Activated T-cell treated with anti-CD3 and anti-CD28 coated beads for 1 hour (primary cell): ENCODE results near the gene BCAS1.
"Not testable (repeated sequence)": the region's sequence is repeated elsewhere in the genome, so short reads cannot be mapped to it uniquely, and the experiment has no call there.

Source experiments
- DNase-seq: peaks from one replicate; pipeline ENCODE4 v3.0.0-alpha.2; 2020; ENCODE audit warnings: low read depth

Gene BCAS1

DNA sequence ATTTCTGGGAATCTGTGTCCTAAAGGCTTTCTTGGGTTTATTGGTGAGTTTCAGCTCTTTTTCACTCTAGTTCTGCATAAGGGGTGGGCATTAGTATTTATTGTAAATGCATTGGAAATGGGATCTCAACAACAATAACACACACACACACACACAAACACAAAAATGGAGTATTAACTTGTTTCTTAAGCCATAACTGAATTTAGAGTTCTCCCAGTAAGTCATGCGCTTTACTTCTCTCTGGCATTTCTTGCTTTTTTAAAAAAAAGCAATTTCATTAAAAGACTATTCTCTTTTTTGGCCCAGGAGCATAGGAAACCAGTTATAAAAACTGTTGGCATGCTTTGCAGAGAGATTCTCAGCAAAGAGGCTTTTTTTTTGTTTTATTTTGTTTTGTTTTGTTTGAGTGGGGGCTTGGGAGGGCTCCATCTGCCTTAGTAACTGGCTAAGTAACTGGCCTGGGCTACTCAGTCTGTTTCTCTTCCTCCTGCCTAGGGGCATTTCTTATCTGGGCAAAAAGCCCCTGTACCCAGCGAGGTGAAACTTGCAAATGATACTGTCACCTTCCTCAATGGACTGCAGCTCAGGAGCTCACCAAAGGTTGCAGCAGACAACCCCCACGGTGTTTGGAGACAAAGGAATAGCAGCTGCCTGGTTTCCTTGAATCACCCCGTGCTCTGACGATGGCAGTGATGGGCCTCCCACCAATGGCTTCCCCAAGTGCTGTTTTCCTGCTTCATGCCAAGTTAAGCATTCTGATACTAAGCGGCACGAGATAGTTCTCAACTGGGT is 128.5 kb downstream of the BCAS1 start:
- DNase-seq = no peak

DNA sequence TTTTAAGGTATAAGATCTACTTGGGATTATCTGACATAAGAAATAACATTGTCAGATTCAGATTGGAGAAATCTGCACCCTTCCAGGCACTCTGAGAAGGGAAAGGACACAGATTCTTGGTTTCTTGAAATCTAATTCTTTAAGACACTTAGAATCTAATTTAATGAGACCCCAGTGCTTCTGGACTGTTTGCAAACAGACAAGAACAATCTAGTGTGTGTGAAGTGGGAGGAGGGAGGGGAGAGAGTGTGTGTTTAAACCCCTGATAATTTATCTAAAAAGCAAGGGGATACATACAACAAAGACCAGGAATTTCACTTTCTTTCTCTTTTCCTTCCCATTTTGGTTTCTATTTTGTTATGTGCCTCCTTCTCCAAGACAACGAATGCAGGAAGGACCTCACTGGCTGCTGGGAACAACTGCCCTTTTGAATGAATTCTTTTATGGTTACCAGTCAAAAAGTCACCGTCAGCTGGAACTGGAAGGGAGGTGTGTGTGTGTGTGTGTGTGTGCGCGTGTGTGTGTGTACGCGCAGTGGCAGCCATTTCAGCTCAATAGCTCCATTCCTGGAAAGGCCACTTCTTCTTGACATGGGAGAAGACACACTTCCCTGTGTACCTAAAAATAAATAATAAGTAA is 129.4 kb downstream of the BCAS1 start:
- DNase-seq = no peak

DNA sequence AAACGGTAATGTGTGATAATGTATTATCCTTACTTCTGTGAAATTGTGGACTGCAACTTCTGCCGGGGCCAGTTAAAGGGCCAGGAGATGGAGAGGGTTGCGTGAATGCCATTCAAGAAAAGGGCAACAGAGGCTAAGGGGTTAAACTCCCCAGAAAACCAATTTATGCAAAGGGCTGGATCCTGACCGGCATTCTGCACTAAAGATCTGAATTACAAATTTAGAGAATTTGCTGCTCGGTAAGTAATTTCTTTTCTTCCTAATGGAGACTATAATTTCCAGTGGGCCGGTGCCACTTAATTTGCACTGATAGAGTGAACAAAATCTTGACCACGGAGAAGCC is 130.1 kb downstream of the BCAS1 start:
- no peak for DNase-seq

DNA sequence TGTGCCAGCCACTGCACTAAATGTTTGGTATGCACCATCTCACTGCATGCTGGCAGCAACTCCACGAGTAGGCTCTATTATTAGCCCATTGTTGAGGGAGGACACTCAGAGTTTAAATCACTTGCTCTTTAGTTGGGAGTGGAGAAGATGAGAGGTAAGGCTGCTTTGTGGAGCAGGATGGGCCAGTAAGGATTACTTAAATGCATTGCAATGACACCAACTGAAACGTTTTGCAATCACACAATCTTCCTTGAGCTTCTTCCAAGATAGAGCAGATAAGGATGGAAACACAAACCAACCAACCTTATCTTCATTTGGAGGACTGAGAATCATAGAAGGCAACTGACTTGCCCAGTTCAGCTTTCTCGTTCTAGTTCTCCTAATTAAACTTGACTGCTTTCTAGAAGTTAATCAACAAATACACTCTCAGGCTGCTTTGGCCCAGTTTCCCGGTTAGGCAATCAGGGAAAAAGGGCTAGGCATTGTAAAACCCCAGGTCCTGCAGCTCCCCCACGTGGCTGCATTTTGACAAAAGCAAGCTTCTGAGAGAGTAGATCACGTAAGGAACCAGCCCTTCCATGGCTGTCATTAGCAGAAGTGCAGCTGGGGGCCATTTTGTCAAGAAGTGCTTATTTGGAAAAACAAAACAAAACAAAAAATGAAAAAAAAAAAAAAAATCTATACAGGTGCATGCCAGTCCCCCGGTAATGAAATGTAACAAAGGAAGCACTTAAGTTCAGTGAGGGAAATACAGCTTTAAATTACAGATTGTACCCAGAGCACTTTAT is 130.6 kb downstream of the BCAS1 start:
- peak; percentile 54 for DNase-seq

DNA sequence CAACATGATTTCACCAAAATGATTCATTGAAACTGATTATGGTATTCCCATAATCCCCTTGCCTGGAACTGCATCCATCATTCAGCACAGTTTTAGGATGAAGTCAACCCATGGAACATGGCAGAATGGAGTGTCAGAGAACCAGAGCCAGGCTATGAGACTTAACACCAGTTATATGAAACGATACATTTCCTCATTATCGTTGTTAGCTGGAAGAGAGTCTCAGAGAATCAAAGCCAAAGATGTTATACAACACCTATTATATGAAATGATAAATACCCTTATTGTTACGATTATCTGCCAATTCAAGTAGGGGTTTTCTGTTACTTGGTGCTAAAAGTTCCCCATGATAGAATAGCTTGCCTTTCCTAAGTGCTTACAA is 131.2 kb downstream of the BCAS1 start:
- no peak for DNase-seq

DNA sequence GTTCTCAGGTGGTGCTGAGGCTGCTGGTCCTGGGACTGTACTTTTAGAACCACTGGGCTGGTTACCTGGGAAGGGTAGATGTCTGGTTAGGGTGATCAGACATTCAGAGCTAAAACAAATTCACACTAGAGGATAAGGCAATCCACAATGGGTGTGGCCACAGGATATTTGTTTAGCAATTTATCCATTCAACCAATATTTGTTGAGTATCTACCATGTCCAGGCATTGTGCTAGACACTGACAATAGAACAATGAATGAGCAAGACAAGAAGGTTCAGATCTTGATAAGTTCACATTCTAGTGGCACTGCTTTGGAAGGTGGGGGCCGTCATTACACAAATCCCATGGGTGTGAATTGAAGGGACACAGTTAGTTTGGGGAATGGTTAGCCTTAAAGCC is 131.7 kb downstream of the BCAS1 start:
- DNase-seq = no peak

DNA sequence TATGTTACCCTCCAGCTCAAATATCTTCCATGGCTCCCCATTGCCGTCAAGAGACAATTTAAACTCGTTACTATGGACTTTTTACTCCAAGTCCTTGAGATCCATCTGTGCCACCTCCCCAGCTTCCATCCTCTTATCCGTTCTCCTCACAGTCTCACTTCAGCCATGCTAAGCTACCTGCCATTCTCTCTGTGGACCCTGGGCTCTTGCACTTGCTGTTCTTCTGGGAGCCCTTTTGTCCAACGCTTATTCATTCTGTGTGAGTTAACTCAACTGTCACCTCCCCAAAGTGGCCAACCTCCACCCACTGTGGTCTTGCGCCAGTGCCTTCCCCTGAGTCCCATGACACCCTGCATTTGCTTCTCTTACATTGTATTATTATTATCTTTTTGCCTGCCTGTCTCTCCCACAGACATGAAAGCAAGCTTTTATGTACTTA is 132.4 kb downstream of the BCAS1 start:
- DNase-seq = no peak

DNA sequence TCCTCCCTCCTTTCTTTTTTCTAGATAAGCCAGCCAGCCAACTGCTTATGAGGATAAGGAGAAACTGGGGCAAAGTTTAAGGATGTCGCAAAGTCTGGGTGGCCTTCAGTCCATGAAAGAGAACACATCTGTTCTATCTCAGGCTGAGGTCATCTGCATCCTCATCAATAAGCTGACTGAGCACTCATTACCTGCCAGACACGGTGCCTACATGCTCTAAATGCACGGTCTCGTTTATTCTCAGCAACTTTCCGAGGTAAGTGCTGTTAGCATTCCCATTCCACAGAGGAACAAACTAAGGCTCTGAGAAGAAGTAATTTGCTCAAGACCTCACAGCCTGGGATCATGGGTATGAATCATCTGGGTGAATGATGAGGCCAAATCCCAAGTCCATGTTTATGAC is 133.1 kb downstream of the BCAS1 start:
- DNase-seq = no peak

DNA sequence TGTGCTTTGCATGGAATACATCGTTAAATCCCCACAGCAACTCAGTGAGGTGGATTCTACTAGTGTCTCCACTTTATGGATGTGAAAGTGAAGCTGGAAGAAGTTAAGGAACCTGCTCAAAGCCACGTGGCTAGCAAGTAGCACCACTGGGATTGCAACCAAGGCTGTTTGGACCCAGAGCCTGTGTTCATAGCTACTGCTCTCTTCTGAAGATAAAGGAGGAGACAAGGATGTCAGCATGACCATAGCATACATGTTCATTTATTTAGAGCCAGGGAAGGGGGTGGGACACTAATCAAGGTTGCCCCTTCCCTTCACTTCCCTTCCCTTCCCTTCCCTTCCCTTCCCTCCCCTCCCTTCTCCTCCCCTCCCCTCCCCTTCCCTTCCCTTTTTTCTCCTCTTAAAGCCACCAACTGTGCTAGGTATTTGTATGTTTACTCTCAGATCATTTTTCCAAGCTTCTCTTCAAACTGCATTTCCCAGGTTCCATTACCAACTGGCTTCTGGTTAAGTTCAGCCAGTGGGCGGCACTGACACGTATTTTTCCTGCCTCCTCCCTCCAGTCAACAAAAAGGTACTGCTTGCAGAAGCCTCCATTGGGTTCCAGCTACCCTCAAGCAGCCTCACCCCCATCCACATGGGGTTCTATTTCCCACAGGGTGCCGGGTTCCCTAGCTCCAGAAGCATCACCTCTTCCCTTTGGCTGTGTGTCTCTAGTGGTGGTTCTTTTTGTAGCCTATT is 134.9 kb downstream of the BCAS1 start:
- no peak for DNase-seq

DNA sequence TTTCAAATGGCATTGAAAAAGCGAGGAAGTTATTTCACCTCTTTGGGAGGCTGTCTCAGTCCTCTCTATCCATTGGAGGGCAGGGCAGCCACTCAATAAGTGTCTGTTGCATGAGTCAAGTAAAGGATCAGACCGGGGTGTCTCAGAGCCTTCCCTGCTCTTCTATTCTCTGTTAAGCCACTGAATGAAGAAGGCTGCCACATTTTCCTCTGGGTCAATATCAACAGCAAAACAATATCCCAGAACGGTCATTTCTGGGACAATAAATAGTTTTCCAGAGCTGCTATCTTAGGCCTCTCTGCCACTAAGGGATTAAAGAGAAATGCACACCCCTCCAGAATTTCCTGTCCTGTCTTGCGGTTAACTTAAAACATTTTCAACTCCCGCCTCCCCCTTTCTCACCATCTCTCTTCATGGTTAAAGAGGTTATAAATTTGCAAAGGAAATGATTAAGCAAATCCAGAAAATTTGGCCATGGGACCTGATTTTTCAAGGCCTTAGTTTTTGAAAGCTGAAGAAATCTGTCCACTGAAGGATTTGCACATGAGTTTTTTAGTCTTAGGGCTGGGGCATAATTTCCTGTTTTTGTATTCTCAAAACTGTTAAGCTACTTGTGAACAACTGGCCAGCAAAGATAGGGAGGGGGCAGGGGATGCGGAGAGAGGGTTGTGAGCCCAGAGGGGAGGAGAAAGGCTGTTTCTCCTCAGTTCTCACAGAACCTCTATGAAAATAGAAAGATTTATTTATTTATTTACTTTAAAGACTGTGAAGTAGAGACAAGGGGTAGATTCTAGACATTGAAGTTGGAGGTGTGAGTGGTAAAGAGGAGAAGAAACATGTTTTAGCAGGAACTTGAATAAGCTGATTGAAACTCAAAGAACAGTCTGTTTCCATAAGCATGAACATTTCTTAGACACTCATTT is 135.7 kb downstream of the BCAS1 start:
- DNase-seq = no peak

DNA sequence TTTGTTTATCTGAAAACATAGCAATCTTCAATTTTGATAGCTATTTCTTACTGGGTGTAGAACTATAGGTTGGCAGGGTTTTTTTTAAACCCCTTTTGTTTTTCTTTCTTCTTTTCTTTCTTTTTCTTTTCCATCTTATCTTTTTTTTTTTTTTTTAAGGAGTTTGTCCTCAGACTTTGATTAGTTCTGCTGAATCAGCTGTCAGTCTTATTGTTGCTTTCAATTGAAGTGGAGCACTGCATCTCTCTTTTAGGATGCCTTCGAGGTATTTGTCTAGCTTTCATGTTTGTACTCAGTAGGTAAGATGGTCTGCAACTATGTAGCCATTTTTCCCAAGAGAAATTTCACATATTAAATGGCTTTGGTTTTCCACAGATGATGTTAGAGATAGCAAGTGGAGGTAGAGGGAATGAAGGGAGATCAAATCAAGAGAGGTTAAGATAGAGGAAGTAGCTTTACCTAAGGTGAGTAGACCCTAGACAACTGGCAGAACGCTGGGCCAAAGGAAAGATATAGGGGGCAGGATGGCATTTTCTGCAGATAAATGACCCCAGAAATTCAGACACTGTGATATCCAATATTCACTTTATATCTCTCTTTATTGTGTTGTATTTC is 137.1 kb downstream of the BCAS1 start:
- no peak for DNase-seq

DNA sequence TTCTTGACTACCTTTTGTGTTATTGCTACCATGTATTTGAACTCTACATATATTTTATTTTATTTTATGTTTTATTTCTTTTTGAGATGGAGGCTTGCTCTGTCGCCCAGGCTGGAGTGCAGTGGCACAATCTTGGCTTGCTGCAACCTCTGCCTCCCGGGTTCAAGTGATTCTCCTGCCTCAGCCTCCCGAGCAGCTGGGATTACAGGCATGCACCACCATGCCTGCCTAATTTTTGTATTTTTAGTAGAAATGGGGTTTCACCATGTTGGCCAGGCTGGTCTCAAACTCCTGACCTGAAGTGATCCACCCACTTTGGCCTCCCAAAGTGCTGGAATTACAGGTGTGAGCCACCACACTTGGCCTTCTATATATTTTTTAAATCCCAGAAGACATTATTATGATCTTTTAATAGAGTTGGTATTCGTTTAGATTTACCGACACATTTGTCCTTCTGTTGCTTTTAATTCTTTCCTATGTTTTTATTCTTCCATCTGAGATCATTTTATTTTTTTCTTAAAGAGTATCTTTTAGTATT is 137.7 kb downstream of the BCAS1 start:
- not testable (repeated sequence) for DNase-seq

DNA sequence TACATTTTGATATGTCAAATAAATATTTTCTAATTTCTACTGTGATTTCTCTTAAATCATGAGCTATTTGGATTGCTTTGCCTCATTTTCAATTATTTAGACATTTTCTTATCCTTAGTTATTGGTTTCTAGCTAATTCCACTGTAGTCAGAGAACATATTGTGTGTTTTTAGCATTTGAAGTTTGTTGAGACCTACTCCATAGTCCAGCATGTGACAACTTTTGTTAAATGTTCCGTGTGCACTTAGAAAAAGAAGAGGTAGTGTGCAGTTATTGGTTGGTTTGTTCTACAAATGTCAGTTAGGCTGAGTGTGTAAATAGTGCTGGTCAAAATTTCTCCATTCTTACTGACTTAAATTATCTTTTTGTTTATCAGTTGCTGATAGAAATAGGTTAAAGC is 138.8 kb downstream of the BCAS1 start:
- DNase-seq = no peak

DNA sequence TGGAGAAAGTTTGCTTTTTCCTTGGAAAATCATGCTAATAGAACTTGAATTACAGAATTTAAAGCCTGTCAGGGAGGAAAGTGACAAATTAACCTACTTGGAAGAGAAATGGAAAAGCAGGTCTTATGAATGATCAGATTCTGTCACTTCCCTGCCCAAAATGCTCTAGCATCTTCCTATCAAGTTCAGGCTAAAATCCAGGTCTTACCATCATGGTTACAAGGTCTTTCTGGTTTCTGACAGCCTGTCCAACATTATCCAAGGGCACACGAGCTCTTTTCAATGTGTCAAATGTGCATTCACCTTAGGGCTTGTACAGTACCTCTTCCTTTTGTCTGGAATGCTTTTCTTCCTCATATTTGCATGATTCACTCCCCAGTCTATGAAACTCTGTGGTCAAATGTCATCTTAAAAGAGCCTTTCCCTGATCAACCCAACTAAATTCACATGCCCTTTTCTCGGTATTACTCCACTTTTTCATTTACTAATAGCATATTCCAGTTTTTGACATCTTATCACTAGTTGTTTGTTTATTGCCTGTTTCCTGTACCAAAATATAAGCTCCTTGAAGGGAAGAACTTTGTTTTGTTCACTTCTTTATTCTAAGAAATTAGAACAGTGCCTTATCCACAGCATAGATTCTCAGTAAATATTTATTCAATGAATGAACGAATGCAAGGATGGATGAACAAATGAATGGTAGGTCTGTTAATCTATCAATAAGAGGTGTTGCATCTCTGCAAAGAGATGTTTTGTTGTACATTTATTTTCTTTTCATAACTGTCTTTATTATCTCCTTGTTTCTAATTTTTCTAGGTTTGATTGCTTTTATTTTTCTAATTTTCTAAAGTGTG is 139.5 kb downstream of the BCAS1 start:
- DNase-seq = no peak

DNA sequence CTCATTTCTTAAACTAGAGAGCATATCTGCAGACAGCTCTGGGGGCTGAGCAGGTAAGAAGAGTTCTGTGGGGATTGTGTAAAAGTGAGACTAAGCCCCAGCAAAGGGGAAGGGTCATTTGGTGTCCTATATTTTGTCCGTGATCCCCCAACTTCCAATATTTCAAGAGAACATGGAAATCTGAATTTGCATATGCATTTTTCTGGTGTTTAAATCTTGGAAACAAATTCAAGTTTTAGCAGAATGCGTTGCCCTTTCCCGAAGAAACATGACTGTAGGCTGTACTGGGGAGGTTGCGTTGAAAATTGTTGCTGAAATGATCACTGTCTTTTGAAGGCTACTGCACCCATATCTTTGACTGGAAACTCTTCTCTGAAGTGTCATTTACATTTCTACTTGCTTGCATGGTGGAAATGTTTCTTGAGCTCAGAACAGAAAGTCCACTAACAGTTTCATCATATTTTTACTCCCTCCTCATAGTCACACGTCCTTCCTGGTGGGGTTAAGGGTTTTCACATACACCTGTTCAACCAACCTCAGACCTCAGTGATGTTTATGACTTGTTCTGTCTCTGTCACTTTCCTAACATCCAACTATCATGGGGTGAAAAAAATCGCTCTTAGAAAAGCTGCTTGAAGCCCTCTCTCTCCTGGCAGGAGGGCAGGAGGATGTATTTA is 140.3 kb downstream of the BCAS1 start:
- DNase-seq = no peak

DNA sequence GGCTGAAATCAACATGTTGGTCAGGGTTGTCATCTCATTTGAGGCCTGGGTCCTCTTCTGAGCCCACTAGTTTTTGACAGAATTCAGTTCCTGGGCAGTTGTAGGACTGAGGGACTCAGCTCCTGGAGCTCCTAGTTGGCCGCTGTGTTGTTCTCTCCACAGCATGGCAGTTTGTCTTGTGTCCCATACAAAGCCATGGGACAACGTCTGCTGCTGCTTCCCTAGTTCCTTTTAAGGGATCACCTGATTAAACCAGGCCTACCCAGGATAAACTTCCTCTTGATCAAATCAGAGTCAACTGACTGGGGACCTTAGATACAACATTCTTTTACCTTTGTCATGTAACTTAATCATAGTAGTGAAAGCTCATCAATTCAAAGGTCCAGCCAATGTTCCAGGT is 141.0 kb downstream of the BCAS1 start:
- DNase-seq = no peak

DNA sequence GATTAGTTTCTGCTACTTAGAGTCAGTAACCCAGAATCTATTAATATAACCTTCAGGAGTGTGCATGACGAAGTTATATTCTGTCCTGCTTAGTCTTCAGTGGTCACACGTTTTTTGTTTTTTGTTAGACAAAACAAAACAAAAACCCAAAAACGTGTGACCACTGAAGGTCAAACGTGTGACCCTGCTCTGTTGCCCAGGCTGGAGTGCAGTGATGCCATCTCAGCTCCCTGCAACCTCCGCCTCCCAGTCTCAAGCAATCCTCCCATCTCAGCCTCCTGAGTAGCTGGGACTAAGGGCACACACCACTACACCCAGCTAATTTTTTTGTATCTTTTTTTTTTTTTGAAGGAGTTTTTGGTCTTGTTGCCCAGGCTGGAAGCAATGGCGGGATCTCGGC is 142.4 kb downstream of the BCAS1 start:
- DNase-seq = no peak

DNA sequence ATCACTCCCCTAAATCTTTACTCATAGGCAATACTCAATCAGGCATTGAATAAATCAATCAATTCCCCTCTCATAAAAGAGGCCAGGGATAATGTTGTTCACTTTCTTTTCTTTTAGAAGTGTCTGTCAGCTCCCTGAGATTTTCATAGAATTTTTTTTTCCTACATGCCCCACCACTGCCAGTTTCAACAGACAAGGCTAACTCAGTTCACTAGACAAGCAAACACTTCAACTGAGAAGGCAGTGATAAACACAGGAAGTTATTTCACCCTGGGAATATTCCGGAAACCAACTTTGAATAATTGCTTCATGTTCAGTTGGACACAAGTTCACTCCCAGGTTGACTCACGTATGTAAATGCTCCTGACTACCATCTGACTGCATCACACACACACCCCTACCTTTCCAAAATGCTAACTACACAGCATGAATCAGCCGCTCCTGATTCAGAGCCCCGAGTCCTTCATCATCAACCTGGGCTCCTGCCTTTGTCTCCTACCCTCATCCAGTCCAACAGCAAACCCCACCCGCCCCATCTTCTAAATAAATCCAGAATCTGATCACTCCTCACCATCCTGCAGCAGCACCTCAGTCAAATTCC is 143.9 kb downstream of the BCAS1 start:
- no peak for DNase-seq
